Stimulated activated CD4-positive, alpha-beta T cell treated with anti-CD3 and anti-CD28 coated beads, TNF-alpha, amount 100 ng/mL, for 4 hours (primary cell): ENCODE measurements around the gene AVP.

Source experiments
- DNase-seq, 3 experiments: peaks; one replicate each; pipeline ENCODE4 v3.0.0-alpha.2; 2020; ENCODE audit warnings: low read depth in 3 of 3

AVP gene

DNA sequence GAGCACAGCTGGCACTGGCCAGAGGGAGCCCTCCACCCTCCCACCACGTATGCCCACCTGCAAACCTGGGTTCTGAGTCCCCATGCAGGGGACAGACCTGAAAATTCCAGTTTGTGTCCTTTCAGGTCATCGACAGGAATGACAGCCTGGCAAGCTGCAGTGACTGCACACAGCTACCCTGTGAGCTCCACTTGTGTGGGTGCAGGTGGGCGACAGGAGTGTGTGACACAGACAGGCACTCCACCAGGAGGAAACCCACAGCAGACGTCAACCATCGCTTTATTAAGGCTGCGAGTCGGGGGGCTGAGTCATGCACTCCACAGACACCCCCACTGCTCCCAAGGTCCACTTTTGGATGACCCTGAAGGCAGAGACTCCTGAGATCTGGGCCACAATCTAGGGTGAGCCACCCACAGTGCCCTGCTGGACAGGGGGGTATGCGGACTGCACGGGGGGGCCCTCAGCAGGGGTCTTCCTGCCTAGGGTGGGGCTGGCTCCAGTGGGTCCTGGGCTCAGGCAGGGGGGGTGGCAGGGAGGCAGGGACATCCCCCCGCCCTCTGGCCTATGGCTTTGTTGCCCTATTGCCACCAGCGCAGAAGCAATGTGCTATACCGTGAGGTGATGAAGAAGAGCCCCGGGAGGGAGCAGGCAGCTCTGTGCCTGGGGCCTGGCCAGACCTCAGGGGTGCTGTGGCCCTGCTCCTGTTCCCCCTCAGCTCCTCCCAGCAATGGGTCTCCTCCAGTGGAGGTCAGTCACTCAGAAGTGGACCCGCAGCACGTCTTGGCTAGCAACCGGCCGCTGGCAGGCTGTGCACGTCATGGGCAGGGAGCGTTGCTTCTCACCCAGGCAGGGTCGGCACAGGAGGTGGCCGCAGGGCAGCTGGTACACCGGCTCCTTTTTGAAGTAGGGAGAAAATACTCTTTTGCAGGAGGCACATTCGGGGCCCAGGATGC lies 25.1 kb upstream of the AVP start:
- no peak for DNase-seq

DNA sequence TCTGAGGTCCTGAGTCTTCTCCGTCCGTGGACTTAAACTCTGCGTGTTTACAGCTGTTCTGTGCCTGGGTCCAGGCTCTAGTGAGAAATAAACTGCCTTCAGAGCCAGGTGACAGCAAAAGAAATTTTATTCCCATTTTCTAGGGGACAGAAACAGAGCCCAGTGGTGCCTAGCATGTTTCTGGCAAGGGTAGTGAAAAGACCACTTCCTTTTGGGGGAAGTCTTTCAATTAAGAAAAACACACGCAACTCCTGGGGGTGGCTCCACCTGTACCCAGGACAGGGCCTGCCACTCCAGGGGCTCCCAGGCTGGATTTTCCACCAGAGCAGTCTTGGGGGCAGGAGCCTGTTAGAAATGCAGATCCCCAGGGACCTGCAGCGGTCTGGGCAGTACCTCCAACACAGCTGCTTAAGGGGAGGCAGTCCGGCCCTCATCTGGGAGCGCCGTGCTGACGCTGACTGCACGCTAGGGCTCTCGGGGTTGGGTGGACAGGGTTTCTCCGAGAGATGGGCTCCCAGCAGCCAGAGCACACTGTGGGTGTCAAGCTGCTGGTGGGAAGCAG lies 23.0 kb upstream of the AVP start:
- no peak for DNase-seq

DNA sequence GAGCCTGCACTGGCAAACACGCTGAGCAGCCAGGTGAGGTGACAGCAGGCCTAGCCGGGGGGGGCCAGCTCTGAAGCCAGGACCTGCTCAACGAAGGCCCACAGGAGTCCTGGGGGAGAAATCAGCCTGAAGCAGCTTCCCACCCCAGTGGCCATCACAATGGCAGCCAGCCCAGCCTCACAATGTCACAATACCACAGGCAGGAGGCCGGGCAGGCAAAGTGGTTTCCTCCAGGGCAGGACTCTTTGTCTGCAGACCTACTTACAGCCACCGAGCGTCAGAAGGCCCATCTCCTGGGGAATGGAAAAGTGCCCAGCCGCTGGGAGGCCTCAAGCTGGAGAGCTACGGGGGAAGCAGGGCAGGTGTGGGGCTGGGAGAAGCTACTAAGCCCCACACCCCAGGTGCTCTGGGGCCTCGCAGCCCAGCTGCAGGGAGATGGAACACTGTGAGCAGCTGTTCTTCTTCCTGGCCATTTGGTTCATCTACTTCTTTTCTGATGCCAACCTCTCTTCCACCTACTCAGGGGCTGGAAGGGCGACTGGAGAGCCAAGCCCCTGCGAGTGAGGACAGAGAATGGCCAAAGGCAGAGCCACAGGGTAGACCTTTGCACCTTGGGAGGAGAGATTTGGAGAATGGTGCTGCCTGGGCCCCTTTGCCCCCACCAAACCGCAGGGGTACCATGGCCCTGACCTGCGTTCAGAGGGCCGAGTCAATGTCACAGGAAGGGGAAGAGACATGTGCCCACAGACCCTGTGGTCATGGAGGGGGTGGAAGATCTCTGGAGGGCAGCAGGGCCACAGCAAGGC lies 22.3 kb upstream of the AVP start:
- no peak for DNase-seq

DNA sequence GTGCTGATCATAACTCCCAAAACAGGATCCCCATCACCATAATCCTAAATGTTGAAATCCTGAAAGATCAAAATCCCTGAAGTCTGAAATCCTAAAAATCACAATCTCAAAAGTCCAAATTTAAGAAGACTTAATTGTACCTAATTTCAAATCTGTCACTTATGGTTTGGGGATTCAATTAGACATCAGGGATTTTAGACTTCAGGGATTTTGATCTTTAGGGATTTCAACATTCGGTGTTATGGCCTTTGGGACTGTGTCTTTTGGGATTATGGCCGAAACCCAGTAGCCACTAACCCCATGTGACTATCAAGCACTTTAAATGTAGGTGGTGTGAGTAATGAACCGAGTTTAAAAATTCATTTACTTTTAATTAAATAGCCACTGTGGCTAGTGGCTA lies 21.7 kb upstream of the AVP start:
- no peak for DNase-seq

DNA sequence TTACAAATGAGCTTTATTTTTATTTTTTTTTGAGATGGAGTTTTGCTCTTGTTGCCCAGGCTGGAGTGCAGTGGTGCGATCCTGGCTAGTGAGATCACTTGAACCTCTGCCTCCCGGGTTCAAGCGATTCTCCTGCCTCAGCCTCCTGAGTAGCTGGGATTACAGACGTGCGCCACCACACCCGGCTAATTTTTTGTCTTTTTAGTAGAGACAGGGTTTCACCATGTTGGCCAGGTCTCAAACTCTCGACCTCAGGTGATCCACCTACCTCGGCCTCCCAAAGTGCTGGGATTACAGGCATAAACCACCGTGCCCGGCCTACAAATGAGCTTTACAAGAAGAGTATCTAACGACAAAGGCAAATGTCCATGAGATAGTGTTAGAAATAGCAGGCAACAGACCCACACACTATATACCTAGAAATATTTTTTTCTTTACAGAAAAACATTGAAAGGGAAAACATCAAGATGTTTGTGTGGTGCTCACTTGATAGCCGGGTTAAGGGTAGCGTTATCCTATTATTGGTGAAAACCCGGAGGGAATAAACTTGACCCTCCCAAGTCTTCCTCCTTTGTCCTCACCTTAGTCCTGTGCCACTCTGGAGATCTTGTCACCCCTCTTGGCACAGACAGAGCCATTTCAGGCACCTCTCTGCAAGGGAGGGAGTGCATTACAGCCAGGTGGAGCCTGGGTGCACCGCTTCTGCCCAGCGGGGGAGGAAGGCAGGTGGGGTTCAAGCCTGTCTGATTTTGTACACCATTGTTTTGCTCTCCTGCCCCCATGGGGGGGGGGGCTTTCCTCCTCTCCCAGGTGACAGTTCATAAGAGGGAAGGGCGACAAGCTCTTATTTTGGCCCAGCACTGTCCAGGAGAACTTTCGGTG lies 21.0 kb upstream of the AVP start:
- DNase-seq: no peak

DNA sequence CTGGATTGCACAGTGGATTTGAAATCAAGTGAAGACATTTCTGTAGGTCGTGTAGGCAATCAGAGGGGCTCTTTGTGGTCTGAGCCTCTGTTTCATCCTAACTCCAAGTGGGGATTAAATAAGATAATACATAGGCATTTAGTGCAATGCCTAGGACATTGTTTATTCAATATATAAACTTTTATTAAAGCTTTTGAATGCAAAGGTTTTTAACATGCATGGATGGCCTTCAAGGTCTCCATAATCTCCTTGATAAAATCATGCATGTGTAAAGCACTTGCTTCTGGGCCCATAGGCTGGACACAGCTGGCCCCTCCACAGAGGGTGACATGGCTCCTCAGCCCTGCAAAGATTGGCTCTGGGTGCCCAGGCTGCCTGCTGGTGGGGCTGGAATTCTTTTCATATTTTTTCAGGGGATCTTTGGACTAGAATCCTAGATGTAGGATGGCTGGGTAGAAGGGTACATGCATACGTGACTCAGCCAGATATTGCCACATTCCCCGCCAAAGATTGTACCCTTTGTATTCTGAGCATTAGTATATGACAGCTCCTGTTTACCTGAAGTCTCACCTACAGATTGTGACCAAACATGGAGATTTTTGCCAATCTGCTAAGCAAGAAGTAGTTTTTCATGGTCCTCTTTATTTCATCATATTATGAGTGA lies 19.0 kb upstream of the AVP start:
- no peak for DNase-seq

DNA sequence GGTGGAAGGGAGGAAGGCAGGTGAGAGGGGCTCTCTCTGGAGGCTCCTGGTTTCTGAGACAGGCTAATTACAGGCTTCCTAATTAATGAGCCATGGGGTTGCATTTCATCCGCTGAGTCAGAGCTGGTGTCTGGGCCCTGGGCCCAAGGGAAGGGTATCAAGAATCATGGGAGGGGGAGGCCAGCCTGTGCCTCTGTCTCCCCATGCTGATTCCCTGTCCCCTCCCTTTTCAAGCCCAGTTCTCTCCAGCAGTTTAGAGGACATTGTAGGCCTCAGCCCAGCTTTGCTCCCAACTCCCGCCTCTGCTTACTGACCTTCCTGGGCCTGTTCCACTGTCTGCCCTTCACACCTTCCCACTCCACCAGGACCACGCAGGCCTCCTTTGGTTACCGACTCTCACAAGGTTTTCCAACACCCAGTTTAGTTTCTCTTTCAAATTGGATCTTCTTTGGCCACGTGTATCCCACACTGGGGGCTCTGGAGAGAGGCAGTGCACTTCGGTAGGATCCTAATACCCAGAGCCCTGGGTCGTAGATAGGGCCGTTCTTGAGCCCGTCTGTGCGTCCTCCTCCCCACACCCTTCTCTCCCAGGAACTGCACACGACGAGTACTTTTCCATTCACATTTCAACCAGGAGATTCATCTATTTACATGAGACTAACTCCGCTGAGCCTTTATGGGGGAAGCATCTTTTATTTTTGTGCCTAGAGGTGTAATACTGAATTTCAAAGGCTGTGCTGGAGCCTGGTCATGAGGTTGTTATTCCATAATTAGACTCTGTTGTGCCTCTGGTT lies 18.2 kb upstream of the AVP start:
- DNase-seq: no peak

DNA sequence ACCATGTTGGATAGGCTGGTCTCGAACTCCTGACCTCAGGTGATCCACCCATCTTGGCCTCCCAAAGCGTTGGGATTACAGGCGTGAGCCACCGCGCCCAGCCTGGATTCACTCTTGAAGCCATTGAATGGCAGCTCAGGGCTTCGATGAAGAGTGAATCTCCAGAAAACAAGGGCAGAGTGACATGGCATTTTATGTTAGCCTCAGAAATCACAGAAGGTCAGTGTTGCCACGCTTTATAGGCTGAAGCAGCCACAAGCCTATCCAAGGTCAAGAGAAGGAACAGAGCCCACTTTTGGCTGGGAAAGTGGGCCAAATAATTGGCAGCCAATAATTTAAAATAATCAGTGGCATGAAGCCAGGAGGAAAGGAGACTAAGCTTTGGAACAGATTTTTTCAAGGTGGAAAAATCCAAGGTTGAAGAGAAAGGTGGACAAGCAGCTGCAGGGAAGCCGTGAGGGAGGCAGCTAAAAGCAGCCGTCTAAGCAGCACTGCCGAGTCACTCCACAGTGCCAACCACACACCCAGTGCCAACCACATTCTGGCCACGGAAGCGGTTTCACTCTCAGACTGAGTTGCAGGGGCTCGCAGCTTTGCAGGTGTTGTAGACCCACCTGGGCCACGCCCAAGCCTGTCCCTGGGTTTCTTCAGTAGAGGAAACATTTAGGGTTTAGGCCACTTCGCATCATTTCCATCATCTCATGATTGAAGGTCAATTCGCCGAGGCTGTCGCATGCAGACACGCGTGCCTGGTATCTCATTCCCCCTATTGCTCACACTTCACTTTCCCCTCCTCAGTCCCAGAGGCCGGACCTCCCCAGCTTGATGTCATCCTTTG lies 17.4 kb upstream of the AVP start:
- DNase-seq: peak in 1 of 3 experiments; percentile 15

DNA sequence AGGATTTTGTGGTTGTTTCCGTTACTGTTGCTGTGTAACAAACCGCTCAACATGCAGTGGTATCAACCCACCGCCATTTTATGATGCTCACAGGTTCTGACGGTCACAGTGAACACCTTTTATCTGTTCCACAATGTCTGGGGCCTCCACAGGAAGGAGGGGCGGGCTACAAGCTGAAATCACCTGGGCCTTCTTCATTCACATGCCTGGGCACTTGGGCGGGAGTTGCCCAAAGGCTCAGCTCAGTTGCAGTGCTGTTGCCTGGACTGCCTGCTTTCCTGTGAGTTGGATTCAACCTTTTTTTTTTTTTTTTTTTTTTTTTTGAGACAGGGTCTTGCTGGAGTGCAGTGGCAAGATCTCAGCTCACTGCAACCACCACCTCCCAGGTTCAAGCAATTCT lies 16.7 kb upstream of the AVP start:
- no peak for DNase-seq

DNA sequence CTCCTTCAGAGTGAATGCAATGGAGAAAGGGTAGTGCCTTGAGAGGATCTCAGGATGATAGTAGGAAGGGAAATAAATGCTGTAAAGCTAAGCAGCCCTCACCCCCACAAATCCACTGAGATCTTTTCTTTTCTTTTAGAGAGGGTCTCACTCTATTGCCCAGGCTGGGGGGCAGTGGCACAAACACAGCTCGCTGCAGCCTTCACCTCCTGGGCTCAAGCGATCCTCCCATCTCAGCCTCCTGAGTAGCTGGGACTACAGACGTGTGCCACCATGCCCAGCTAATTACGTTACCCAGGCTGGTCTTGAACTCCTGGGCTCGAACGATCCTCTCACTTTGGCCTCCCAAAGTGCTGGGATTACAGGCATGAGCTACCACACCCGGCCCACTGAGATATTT lies 16.0 kb upstream of the AVP start:
- DNase-seq: no peak

DNA sequence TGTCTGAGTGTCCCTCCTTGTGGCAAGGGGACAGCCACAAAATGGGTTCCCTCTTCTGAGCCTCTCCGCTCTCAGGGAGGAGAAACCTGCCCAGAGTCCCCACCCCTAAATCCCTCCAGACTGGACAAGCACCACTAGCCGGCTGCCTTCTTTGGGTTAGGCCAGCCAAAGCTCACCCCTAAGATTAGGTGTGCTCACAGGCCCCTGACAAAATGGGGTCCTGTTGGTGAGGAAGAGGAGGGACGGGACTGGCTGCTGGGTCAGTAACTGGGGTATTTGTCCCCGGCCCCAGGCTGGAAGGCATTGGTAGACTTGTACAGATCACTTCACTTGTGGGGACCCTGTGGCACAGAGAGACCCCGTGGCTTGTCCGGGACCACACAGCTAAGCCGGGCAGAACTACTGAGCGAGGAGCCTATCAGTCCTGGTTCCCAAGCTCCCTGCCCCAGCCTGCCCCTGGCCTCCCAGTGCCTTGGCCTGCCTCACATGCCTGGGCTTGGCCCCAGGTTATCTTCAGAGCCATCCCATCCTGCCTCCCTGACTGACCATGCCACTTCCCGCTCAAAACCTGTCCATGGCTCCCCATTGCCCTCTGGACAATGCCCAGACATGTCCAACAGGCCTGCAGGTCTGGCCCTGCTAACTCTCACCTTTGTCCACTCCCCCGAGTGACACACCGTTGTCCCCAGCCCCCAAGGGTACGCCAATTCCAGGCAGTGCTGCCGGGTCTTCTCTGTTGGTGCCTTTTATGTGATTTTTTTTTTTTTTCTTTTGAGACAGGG lies 10.5 kb upstream of the AVP start:
- no peak for DNase-seq

DNA sequence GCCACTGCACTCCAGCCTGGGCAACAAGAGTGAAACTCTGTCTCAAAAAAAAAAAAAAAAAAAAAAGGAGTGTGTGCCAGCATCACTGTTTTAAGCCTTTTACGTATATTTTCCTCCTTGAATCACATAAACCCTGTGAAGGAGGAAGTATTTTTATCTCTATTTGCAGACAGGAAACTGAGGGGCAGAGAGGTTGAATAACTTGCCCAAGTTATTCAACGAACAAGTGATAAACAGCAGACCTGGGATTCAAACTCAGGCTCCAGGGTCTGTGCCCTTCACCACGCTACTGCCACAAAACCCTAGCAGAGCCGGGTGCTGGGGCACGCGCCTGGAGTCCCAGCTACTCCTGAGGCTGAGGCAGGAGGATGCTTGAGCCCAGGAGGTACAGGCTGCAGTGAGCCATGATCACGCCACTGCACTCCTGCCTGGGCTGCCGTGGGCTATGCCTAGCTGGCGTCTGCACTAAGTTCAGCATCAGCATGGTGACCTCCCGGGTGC lies 9.4 kb upstream of the AVP start:
- no peak for DNase-seq

DNA sequence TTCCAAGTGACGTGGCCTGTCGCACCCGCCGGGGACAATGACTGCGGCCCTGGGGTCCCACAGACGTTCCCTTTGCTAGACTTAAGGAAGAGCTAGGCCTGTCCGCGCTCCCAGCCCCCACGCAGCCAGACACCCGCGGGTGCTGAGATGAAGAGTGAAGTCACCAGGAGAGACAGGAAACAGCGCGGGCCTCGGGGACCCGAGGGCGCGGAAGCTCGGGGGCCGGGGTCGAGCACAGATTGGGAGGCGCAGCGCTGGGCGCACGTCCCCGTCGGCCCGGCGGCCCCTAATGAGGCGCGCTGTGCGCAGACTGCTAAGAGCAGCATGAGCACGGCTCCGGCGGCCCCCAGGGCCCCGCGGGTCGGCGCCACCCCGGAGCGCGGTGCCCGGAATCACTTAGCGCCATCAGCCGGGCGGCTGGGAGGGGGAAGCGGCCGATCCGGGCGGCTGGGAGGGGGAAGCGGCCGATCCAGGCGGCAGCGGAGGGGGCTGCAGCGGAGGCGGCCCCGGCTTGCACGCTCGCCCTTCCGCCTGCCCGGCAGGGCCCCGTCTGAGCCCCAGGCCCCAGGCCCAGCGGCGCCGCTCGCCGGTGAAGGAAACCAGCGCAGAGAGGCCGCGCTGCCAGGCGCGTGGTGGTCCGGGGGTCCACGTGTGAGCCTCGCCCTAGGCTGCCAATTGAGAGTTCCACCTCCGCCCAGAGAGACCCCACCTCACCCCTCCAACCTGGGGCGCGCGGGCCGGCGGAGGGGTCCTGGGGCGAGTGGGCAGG lies 8.3 kb upstream of the AVP start:
- peak in 2 of 3 experiments; percentile 24 to 42 for DNase-seq

DNA sequence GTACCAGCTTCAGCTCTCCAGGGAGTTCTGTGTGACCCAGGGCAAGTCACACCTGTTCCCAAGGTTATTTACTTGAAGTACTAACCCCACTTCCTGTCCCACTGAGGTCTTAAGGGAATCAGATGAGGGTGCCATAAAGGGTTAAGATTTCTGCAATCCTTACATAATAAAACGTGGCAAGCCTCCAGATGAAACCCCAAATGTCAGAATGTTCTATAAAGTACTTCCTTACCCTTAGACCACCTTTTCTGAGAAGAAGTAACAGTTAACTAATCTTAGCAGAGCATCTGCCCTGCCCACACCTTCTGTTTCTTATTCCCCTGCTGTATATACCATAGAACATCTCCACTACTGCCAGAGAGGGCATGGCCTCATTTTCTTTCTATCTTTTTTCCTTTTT lies 6.0 kb upstream of the AVP start:
- no peak for DNase-seq

DNA sequence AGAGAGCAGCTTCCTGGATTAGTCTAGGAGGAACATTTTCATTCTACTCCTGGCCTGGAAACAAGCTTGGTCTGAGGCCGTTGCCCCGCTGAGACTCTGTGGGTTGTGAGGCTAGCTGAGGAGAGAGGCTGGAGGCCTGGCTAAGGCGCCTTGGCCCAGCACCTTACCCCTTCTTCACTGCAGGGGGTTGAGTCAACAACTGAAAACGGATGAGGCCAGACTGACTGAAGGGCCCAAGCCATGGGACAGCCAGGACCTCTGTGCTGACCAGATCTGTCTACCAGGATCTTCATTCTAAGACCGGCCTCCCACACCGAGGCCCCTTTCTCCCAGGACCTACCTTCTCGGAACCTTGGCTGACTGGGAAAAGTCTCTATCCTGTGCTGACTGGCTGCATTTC lies 3.5 kb upstream of the AVP start:
- no peak for DNase-seq

DNA sequence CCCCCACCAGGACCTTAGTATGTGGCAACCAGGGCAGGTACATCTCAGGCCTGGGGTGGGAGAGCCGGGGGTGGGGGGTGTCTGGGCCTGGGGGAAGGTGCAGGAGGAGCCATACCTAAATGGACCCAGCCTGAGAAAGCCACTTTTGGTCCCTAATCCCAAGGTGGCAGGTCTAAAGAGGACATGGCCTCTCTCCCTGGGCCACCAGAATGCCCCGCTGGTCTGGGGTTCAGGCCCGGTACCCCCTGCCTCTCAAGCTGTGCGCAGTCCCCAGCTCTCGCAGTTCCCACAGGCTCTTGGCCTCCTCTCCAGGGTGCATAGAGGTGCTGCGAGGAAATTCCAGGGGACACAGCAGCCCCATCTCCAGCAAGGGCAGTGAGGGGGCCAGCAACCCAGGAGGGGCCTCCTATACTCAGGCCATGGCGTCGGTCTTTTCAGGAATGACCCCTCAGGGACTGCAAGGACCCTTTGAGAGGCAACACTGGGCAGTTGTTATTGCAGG lies 1.1 kb upstream of the AVP start:
- no peak for DNase-seq

DNA sequence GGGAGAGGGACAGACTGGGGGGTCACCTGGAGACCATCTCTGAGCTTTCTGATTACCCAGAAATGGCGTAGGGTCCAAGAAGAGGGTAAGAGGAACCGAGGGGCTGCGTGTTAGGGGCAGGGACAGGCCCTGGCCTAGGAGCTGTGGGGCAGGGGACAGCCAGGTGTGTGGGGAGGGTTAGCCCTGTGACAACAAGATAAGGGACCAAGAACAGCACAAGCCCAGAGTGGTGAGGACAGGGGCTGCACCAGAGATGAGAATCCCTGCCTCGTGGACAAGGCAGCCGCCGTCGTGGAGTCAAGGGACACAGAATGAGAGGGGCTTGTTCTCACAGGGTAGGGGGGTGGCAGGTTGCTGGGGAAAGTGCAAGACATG lies 449 bp upstream of the AVP start:
- DNase-seq: no peak
